A673 (cell line): ENCODE results near the gene PHF21A. TPM values are rescaled to one million over a fixed set of nuclear protein-coding genes. Genes with fewer than 3 reads are reported as not detected.
"Not testable (repeated sequence)": the region's sequence is repeated elsewhere in the genome, so short reads cannot be mapped to it uniquely, and the experiment has no call there.

Experiments
- BruUV-seq: library from RNA; stranded (reverse); fragments of 400-500 nt; replicated peaks from 2 replicates; lab custom pipeline; 2021; lab: Mats Ljungman, UMichigan
- CTCF ChIA-PET: fragments of 300-600 bp; sonication (Branson Sonifier 250); formaldehyde crosslinking; loops from one replicate; lab custom pipeline; 2022; ENCODE audit warnings: antibody characterized with exemption; lab: Charles Lee
- POLR2A ChIA-PET: fragments of 300-600 bp; sonication (Branson Sonifier 250); formaldehyde crosslinking; loops from one replicate; lab custom pipeline; 2022; ENCODE audit warnings: antibody characterized with exemption; ENCODE audit not compliant: low non-redundant PET; lab: Charles Lee
- DNase-seq: peaks from one replicate; pipeline ENCODE4 v3.0.0-alpha.2; 2015; ENCODE audit warnings: low spot score
- H3K27ac ChIP-seq: fragments of 200-600 bp; sonication (generic); 2 replicates; pipeline ENCODE4 v1.5.1; 2016; ENCODE audit warnings: mixed run types, low read depth, mild to moderate bottlenecking, mixed read lengths, antibody characterized with exemption, low read length; ENCODE audit not compliant: poor library complexity, severe bottlenecking
- H3K27me3 ChIP-seq: fragments of 200-600 bp; sonication (generic); replicated peaks from 2 replicates; pipeline ENCODE4 v1.6.1; 2017; ENCODE audit warnings: mixed run types, low read depth, mild to moderate bottlenecking, mixed read lengths, antibody characterized with exemption, low read length; ENCODE audit not compliant: insufficient read depth, poor library complexity
- H3K36me3 ChIP-seq: fragments of 200-600 bp; sonication (generic); 2 replicates; pipeline ENCODE4 v1.6.1; 2016; ENCODE audit warnings: mixed run types, mild to moderate bottlenecking, mixed read lengths, antibody characterized with exemption, low read length; ENCODE audit not compliant: insufficient read depth, poor library complexity, severe bottlenecking
- H3K4me1 ChIP-seq: fragments of 200-600 bp; sonication (generic); 2 replicates; pipeline ENCODE4 v1.6.1; 2017; ENCODE audit warnings: mixed run types, mild to moderate bottlenecking, mixed read lengths, antibody characterized with exemption, low read length; ENCODE audit not compliant: insufficient read depth, poor library complexity, severe bottlenecking
- H3K4me3 ChIP-seq: fragments of 200-600 bp; sonication (generic); 2 replicates; pipeline ENCODE4 v1.5.1; 2016; ENCODE audit warnings: low read depth, mixed run types, mild to moderate bottlenecking, mixed read lengths, low read length; ENCODE audit not compliant: poor library complexity, severe bottlenecking
- H3K9me3 ChIP-seq: fragments of 200-600 bp; sonication (generic); 2 replicates; pipeline ENCODE4 v1.6.1; 2016; ENCODE audit warnings: mixed run types, low read depth, mild to moderate bottlenecking, mixed read lengths, antibody characterized with exemption, low read length; ENCODE audit not compliant: poor library complexity, severe bottlenecking
- CTCF ChIP-seq: fragments of 300-800, 200-600 bp; sonication (generic); conservative IDR thresholded peaks from 2 replicates; pipeline ENCODE4 v1.5.1; 2017; ENCODE audit warnings: low read depth, mild to moderate bottlenecking, antibody characterized with exemption, low read length, moderate library complexity, mixed read lengths
- EZH2 ChIP-seq: fragments of 200-600 bp; sonication (generic); IDR thresholded peaks from 2 replicates; pipeline ENCODE4 v1.6.1; 2017; ENCODE audit warnings: borderline replicate concordance, low read depth, mild to moderate bottlenecking, mixed read lengths, antibody characterized with exemption, low read length; ENCODE audit not compliant: poor library complexity, severe bottlenecking
- intact Hi-C: fragments of 100-400 bp; cut with micrococcal nuclease; formaldehyde crosslinking; loops from one replicate; pipeline ENCODE4 v1.10.0; 2022; ENCODE audit not compliant: unreplicated experiment
- total RNA-seq: library from RNA; stranded (reverse); gene quantifications from 2 replicates; pipeline ENCODE4 v1.2.3, GENCODE V29; 2021

The PHF21A gene
- total RNA-seq, 1 experiment from 2014 or later = 77.2 TPM

GRCh38 chr11:45900916-45901617, 220.2 kb downstream of the PHF21A start:
- Histone ChIP-seq H3K36me3 (no peaks in the 10 kb centered on the region), H3K4me3 (peak overlapping the region; percentile 52), H3K9me3 (no peaks in the 10 kb centered on the region), H3K4me1 (peaks cover 25% of the 10 kb centered on the region), H3K27ac (no peak overlapping the region), H3K27me3 (no peaks in the 10 kb centered on the region)
- no TSS peak for BruUV-seq
- TF ChIP-seq CTCF (no peak), EZH2 (no peak)
- CTCF ChIA-PET = interaction anchor here (0.7 kb wide), 1 partner anchor 29 kb away, joined by 3 read pairs; no protein-coding TSS in a partner anchor
- DNase-seq = peak; percentile 52
- intact Hi-C loops = no loop called here
- POLR2A ChIA-PET = interaction anchor here (0.6 kb wide), 1 partner anchor 84 kb away, joined by 4 read pairs; no protein-coding TSS in a partner anchor

GRCh38 chr11:45900175-45900800, 221.0 kb downstream of the PHF21A start:
- H3K36me3 ChIP-seq, H3K27me3 ChIP-seq, POLR2A ChIA-PET, BruUV-seq, intact Hi-C loops, H3K9me3 ChIP-seq, CTCF ChIA-PET: not testable (repeated sequence)
- H3K27ac ChIP-seq = peak overlapping the region; percentile 94
- peak overlapping the region; percentile 52 for H3K4me3 ChIP-seq
- peak; percentile 63 for DNase-seq
- peaks cover 26% of the 10 kb centered on the region for H3K4me1 ChIP-seq

- no TSS peak for BruUV-seq
- TF ChIP-seq EZH2 (no peak), CTCF (no peak)
- intact Hi-C loops = no loop called here
- Histone ChIP-seq H3K27me3 (no peaks in the 10 kb centered on the region), H3K4me3 (peak overlapping the region; percentile 52), H3K36me3 (no peaks in the 10 kb centered on the region), H3K9me3 (no peaks in the 10 kb centered on the region), H3K27ac (peak overlapping the region; percentile 94), H3K4me1 (peaks cover 26% of the 10 kb centered on the region)
- peak; percentile 97 for DNase-seq
- POLR2A ChIA-PET = no interaction called here
- CTCF ChIA-PET = interaction anchor here (1.1 kb wide), 1 partner anchor 27 kb away, joined by 4 read pairs; no protein-coding TSS in a partner anchor
Observed at GRCh38 chr11:45899448-45900174, 221.6 kb downstream of the PHF21A start.
